Chondrocyte (in vitro differentiated cells): ENCODE data around the gene SNRPA1. TPM values are rescaled to one million over a fixed set of nuclear protein-coding genes. Genes with fewer than 3 reads are reported as not detected.

Experiments
- DNase-seq: peaks from one replicate; pipeline ENCODE4 v3.0.0; 2021; ENCODE audit warnings: mixed read lengths, low spot score
- H3K27ac Mint-ChIP-seq: one replicate; pipeline ENCODE4 v1.8.0; 2021; ENCODE audit warnings: mild to moderate bottlenecking, moderate library complexity, mixed read lengths; ENCODE audit not compliant: unreplicated experiment
- H3K27me3 Mint-ChIP-seq: 2 replicates; pipeline ENCODE4 v1.8.0; 2021; ENCODE audit warnings: low read depth, mixed read lengths
- H3K36me3 Mint-ChIP-seq: 2 replicates; pipeline ENCODE4 v1.8.0; 2021; ENCODE audit warnings: low read depth, mixed read lengths
- H3K4me1 Mint-ChIP-seq: 2 replicates; pipeline ENCODE4 v1.8.0; 2021; ENCODE audit warnings: low read depth, mild to moderate bottlenecking, mixed read lengths
- H3K4me3 Mint-ChIP-seq: one replicate; pipeline ENCODE4 v1.8.0; 2021; ENCODE audit warnings: mild to moderate bottlenecking, moderate library complexity, mixed read lengths; ENCODE audit not compliant: unreplicated experiment
- H3K9me3 Mint-ChIP-seq: 2 replicates; pipeline ENCODE4 v1.8.0; 2021; ENCODE audit warnings: low read depth, mixed read lengths
- total RNA-seq: library from RNA; stranded (reverse); gene quantifications from 3 replicates; pipeline ENCODE4 v1.2.1, GENCODE V29; 2021
- TF ChIP-seq, protein P1 (sequence below): fragments of 200-600 bp; sonication (generic); IDR thresholded peaks from 2 replicates; pipeline ENCODE4 v1.5.0; 2021; ENCODE audit warnings: antibody characterized with exemption, mild to moderate bottlenecking, moderate library complexity

The SNRPA1 gene
- total RNA-seq, 1 donor from 2014 or later: 35.7 TPM

DNA sequence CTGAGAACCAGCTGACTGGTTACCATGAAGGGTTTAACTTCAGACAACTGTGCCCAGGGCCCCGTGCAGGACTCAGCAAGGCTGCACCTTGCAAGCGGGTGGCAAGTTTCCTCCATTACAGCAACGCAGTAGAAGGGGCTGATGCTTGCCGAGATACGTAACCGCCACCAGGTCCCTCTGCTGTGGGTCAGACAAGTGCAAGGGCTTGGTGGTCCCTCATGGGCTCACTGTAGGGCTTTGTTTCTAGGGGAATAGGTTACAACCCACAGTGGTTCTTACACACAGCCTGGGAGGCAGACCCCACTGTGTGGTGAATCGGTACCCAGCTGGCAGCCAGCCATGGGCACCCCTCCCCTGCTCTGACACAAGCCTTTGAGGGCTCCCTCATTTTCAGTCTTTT, 15.5 kb upstream of the SNRPA1 start:
- Mint-ChIP-seq H3K4me3 (no peak overlapping the region), H3K27me3 (peaks cover 6% of the 10 kb centered on the region), H3K36me3 (no peaks in the 10 kb centered on the region), H3K4me1 (no peaks in the 10 kb centered on the region), H3K27ac (no peak overlapping the region), H3K9me3 (no peaks in the 10 kb centered on the region)
- DNase-seq: no peak
- TF ChIP-seq, protein P1, sequence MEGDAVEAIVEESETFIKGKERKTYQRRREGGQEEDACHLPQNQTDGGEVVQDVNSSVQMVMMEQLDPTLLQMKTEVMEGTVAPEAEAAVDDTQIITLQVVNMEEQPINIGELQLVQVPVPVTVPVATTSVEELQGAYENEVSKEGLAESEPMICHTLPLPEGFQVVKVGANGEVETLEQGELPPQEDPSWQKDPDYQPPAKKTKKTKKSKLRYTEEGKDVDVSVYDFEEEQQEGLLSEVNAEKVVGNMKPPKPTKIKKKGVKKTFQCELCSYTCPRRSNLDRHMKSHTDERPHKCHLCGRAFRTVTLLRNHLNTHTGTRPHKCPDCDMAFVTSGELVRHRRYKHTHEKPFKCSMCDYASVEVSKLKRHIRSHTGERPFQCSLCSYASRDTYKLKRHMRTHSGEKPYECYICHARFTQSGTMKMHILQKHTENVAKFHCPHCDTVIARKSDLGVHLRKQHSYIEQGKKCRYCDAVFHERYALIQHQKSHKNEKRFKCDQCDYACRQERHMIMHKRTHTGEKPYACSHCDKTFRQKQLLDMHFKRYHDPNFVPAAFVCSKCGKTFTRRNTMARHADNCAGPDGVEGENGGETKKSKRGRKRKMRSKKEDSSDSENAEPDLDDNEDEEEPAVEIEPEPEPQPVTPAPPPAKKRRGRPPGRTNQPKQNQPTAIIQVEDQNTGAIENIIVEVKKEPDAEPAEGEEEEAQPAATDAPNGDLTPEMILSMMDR: no peak

DNA sequence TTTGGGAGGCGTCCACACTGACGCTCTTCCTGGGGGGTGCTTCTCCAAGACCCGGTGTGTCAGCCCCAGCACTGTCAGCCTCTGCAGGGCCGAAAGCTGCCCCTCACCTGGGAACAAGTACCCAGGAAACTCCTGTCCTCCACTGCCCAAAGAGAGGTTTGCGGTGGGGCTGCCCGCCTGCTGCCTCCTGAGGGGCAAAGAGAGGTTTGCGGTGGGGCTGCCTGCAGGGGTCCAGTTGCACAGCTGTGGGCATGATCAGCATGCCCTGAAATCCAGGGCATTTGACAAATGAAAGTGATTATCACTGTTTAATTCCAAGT, 15.1 kb upstream of the SNRPA1 start:
- no peak for DNase-seq
- no peak overlapping the region for H3K4me3 Mint-ChIP-seq
- H3K9me3 Mint-ChIP-seq: no peaks in the 10 kb centered on the region
- TF ChIP-seq, protein P1: no peak
- no peak overlapping the region for H3K27ac Mint-ChIP-seq
- H3K27me3 Mint-ChIP-seq: peaks cover 6% of the 10 kb centered on the region
- H3K4me1 Mint-ChIP-seq: no peaks in the 10 kb centered on the region
- no peaks in the 10 kb centered on the region for H3K36me3 Mint-ChIP-seq

DNA sequence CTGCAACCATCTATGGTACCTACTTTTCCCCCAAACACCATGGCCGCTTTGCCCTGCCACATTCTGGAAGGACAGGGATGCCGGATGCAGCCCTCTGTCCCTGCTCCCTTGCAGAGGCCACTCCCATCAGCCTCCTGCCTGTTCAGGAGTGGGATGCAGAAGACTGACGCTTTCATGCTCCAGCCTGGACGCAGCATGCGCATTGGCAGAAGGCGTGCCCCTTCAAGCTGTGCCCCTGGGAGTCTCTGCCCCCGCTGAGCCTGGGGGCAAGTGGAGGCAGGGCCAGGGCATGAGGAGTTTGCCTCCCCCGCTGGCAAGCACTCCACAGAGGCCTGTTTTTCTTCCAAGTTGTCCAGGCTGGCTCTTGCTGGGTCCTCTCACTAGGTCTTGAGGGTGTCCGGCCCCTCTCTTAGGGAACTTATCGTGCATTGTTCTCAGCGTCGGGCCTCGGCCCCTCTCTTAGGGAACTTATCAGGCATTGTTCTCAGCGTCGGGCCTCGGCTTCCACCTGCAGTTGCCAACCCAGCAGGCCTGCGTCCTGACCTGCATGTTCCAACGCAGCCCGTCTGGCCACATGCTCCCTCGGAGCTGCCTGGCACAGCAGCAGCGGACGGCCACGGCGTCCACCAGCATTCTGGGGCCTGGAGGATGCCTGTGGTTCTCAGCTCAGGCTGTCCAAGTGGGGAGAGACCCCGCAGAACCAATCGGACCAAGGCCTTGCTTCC, 14.6 kb upstream of the SNRPA1 start:
- no peaks in the 10 kb centered on the region for H3K9me3 Mint-ChIP-seq

DNA sequence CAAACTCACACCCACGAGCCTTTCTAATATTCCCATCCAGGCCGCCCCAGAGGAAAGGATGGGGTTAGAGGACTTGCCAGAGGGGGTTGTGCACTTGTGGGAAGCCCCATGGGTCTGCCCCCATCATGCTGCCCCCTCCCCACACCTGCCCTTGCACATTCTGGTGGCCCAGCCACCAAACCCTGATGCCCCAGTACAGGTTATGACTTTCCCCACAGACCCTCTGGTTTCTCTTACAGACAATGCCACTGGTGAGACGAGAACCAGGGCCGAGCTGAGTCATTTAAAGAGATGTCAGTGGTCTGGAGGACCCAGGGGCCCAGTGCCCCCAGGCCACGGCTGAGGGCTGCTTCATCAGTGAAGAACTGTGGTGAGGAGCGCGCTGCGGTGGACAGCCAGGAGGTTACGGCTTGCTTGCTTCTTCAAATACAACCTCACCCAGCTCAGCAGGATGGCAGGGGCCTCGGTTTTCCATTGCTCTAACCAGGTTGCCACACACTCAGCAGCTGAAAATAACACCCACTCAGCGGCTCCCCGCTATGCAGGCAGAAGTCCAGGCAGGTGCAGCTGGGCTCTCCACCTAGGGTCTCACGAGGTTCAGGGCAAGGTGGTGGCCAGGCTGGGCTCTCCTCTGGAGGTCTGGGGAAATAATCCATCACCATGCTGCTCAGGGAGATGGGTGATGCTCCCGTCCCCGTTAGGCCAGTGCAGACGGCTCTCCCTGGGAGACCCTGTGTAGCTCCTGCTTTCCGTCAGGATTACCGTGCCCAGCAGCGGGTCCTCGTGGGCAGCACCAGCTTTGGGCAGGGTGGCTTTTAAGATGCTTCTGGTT, 13.8 kb upstream of the SNRPA1 start:
- Mint-ChIP-seq H3K36me3 (no peaks in the 10 kb centered on the region), H3K27ac (no peak overlapping the region), H3K4me3 (no peak overlapping the region), H3K9me3 (no peaks in the 10 kb centered on the region), H3K27me3 (peaks cover 5% of the 10 kb centered on the region), H3K4me1 (no peaks in the 10 kb centered on the region)
- no peak for DNase-seq
- TF ChIP-seq, protein P1: no peak

More for the DNA sequence above, 14.6 kb upstream of the SNRPA1 start:
- DNase-seq: no peak
- Mint-ChIP-seq H3K4me1 (no peaks in the 10 kb centered on the region), H3K27me3 (peaks cover 7% of the 10 kb centered on the region), H3K36me3 (no peaks in the 10 kb centered on the region), H3K27ac (no peak overlapping the region), H3K4me3 (no peak overlapping the region)
- TF ChIP-seq, protein P1: no peak

DNA sequence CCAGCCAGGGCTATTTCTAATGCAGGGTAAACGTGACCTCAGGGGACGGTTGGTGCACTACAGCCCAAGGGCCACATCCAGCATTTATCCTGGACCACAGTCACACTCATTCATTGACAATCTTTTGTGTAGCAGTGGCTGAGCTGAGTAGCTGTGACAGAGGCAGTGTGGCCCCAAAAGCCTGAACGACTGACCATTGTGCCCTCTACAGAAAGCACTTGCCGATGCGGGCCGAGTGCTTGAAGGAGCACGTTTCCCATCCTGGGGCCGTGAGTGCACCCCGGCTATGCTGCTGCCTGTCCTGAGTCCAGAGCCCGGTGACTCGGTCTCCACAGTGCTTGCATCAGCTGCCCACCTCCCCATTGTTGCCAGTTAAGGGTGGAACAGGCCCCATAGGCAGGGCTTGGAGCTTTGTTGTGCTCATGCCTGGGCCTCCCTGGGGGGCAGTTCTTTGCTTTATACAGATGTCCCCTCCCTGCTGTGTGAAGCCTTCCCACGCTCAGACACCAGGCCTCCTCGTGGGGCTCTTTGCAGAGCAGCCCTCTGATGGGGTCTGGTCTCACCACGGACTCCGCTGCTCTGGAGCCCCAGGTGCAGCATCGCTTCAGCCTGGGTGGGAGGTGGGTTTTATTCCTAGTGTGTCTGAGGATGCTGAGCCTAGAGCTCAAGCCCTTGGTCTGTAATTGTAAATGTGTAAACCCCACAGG, 13.0 kb upstream of the SNRPA1 start:
- H3K4me3 Mint-ChIP-seq: no peak overlapping the region
- H3K36me3 Mint-ChIP-seq: no peaks in the 10 kb centered on the region
- no peak overlapping the region for H3K27ac Mint-ChIP-seq
- TF ChIP-seq, protein P1: no peak
- no peaks in the 10 kb centered on the region for H3K4me1 Mint-ChIP-seq
- DNase-seq: no peak
- H3K27me3 Mint-ChIP-seq: peaks cover 4% of the 10 kb centered on the region
- H3K9me3 Mint-ChIP-seq: no peaks in the 10 kb centered on the region
